IMR-90 (cell line): ENCODE data around the gene GGACT. TPM values are rescaled to one million over a fixed set of nuclear protein-coding genes. Genes with fewer than 3 reads are reported as not detected.

Experiments
- ATAC-seq: fragments of 200-7000 bp; cut with Tn5 transposase; 2 replicates; pipeline ENCODE4 v1.9.1; 2020; ENCODE audit warnings: low read depth, mild to moderate bottlenecking, moderate library complexity
- BruUV-seq: library from RNA; stranded (reverse); fragments of 400-500 nt; replicated peaks from 2 replicates; lab custom pipeline; 2021; lab: Mats Ljungman, UMichigan
- CTCF ChIA-PET: fragments of 300-600 bp; formaldehyde crosslinking; extraction: SDS; loops from one replicate; lab custom pipeline; 2021; ENCODE audit warnings: antibody characterized with exemption; lab: Yijun Ruan, JAX
- POLR2A ChIA-PET: fragments of 300-600 bp; sonication (Branson Sonifier 250); formaldehyde crosslinking; loops from one replicate; lab custom pipeline; 2022; ENCODE audit warnings: antibody characterized with exemption; ENCODE audit not compliant: unreplicated experiment; lab: Charles Lee
- DNase-seq: peaks from one replicate; pipeline ENCODE4 v3.0.0; 2013
- H2AFZ ChIP-seq: replicated peaks from 2 replicates; pipeline ENCODE3; 2013; ENCODE audit warnings: low read length, mild to moderate bottlenecking; ENCODE audit not compliant: poor library complexity
- H2AK5ac ChIP-seq: 2 replicates; pipeline ENCODE4 v1.6.1; 2013; ENCODE audit warnings: low read depth, low read length, inconsistent platforms
- H2AK9ac ChIP-seq: replicated peaks from 2 replicates; pipeline ENCODE3; 2013; ENCODE audit warnings: mild to moderate bottlenecking, low read depth, low read length, moderate library complexity; ENCODE audit not compliant: poor library complexity
- H2BK120ac ChIP-seq: 2 replicates; pipeline ENCODE4 v1.6.1; 2013; ENCODE audit warnings: low read depth, low read length, inconsistent platforms
- H2BK15ac ChIP-seq: 3 replicates; pipeline ENCODE4 v1.6.1; 2013; ENCODE audit warnings: low read depth, low read length, inconsistent platforms
- H2BK20ac ChIP-seq: 2 replicates; pipeline ENCODE4 v1.6.1; 2013; ENCODE audit warnings: low read depth, mild to moderate bottlenecking, inconsistent platforms, low read length, moderate library complexity
- H2BK5ac ChIP-seq: 2 replicates; pipeline ENCODE4 v1.6.1; 2013; ENCODE audit warnings: mild to moderate bottlenecking, low read depth, low read length, inconsistent platforms; ENCODE audit not compliant: poor library complexity, severe bottlenecking
- H3K14ac ChIP-seq: replicated peaks from 2 replicates; pipeline ENCODE4 v1.6.1; 2013; ENCODE audit warnings: low read depth, low read length, inconsistent platforms
- H3K18ac ChIP-seq: 2 replicates; pipeline ENCODE4 v1.6.1; 2013; ENCODE audit warnings: low read depth, low read length, control low read depth
- H3K23ac ChIP-seq: 2 replicates; pipeline ENCODE4 v1.6.1; 2013; ENCODE audit warnings: low read depth, low read length, inconsistent platforms
- H3K27ac ChIP-seq: 2 replicates; pipeline ENCODE4 v1.5.1; 2013; ENCODE audit warnings: mild to moderate bottlenecking, control low read depth, low read length; ENCODE audit not compliant: insufficient read depth
- H3K27me3 ChIP-seq: 2 replicates; pipeline ENCODE4 v1.6.1; 2013; ENCODE audit warnings: low read length; ENCODE audit not compliant: control insufficient read depth, insufficient read depth
- H3K36me3 ChIP-seq: 2 replicates; pipeline ENCODE4 v1.6.1; 2013; ENCODE audit warnings: low read length, mixed read lengths; ENCODE audit not compliant: control insufficient read depth, insufficient read depth
- H3K4ac ChIP-seq: 2 replicates; pipeline ENCODE4 v1.6.1; 2013; ENCODE audit warnings: low read depth, low read length, inconsistent platforms
- H3K4me1 ChIP-seq: 2 replicates; pipeline ENCODE4 v1.6.1; 2013; ENCODE audit warnings: low read length, mixed read lengths; ENCODE audit not compliant: control insufficient read depth, insufficient read depth
- H3K4me2 ChIP-seq: 2 replicates; pipeline ENCODE4 v1.6.1; 2013; ENCODE audit warnings: low read depth, mild to moderate bottlenecking, control low read depth, low read length, moderate library complexity
- H3K4me3 ChIP-seq: 2 replicates; pipeline ENCODE4 v1.5.1; 2013; ENCODE audit warnings: low read depth, mild to moderate bottlenecking, control low read depth, low read length, moderate library complexity; ENCODE audit not compliant: insufficient read depth
- H3K56ac ChIP-seq: 2 replicates; pipeline ENCODE4 v1.6.1; 2013; ENCODE audit warnings: low read length, inconsistent platforms; ENCODE audit not compliant: insufficient read depth; ENCODE audit errors: extremely low read depth
- H3K79me1 ChIP-seq, 2 experiments: 2 replicates each; pipeline ENCODE4 v1.6.1; 2013; ENCODE audit warnings: low read length in 2 of 2, inconsistent platforms in 1 of 2, low read depth in 1 of 2
- H3K9ac ChIP-seq: 2 replicates; pipeline ENCODE4 v1.6.1; 2013; ENCODE audit warnings: low read depth, low read length, control low read depth
- H3K9me1 ChIP-seq: 2 replicates; pipeline ENCODE4 v1.6.1; 2013; ENCODE audit warnings: low read length, inconsistent platforms; ENCODE audit not compliant: insufficient read depth
- H3K9me3 ChIP-seq: 2 replicates; pipeline ENCODE4 v1.6.1; 2013; ENCODE audit warnings: low read length; ENCODE audit not compliant: control insufficient read depth, insufficient read depth
- H4K20me1 ChIP-seq: 2 replicates; pipeline ENCODE4 v1.6.1; 2013; ENCODE audit warnings: low read length, inconsistent platforms; ENCODE audit not compliant: insufficient read depth
- H4K5ac ChIP-seq: 2 replicates; pipeline ENCODE4 v1.6.1; 2013; ENCODE audit warnings: mild to moderate bottlenecking, low read depth, low read length, control low read depth
- H4K8ac ChIP-seq, 2 experiments: 2 replicates each; pipeline ENCODE4 v1.6.1; 2013; ENCODE audit warnings: low read depth in 2 of 2, low read length in 2 of 2, control low read depth in 1 of 2, inconsistent platforms in 1 of 2
- H4K91ac ChIP-seq: 2 replicates; pipeline ENCODE4 v1.6.1; 2013; ENCODE audit warnings: low read depth, low read length, inconsistent platforms; ENCODE audit not compliant: insufficient read depth
- BHLHE40 ChIP-seq: fragments of 150-350 bp; IDR thresholded peaks from 2 replicates; pipeline ENCODE4 v1.6.1; 2016; ENCODE audit warnings: mild to moderate bottlenecking, low read depth, low read length
- CEBPB ChIP-seq: IDR thresholded peaks from 2 replicates; pipeline ENCODE4 v1.6.1; 2012; ENCODE audit warnings: low read depth, low read length, improper control_type of control experiment
- CHD1 ChIP-seq: IDR thresholded peaks from 2 replicates; pipeline ENCODE4 v1.6.1; 2012; ENCODE audit warnings: low read depth, low read length, improper control_type of control experiment
- ELK1 ChIP-seq: fragments of 150-350 bp; IDR thresholded peaks from 2 replicates; pipeline ENCODE4 v1.6.1; 2016; ENCODE audit warnings: low read depth, mild to moderate bottlenecking, low read length, moderate library complexity, borderline replicate concordance
- FOS ChIP-seq: fragments of 150-350 bp; IDR thresholded peaks from 2 replicates; pipeline ENCODE4 v1.6.1; 2016; ENCODE audit warnings: low read depth, low read length
- MAZ ChIP-seq: IDR thresholded peaks from 2 replicates; pipeline ENCODE4 v1.6.1; 2012; ENCODE audit warnings: low read depth, mild to moderate bottlenecking, low read length, improper control_type of control experiment, moderate library complexity, borderline replicate concordance
- MXI1 ChIP-seq: IDR thresholded peaks from 2 replicates; pipeline ENCODE4 v1.6.1; 2012; ENCODE audit warnings: low read depth, mild to moderate bottlenecking, low read length, moderate library complexity, borderline replicate concordance
- NFE2L2 ChIP-seq: fragments of 150-350 bp; IDR thresholded peaks from 2 replicates; pipeline ENCODE4 v1.6.1; 2016; ENCODE audit warnings: low read depth, mild to moderate bottlenecking, low read length
- POLR2A ChIP-seq: IDR thresholded peaks from 2 replicates; pipeline ENCODE4 v1.6.1; 2012; ENCODE audit warnings: mild to moderate bottlenecking, low read depth, low read length
- RAD21 ChIP-seq: IDR thresholded peaks from 2 replicates; pipeline ENCODE4 v1.6.1; 2012; ENCODE audit warnings: low read length, improper control_type of control experiment
- RCOR1 ChIP-seq: IDR thresholded peaks from 2 replicates; pipeline ENCODE4 v1.6.1; 2012; ENCODE audit warnings: mild to moderate bottlenecking, low read length, improper control_type of control experiment; ENCODE audit not compliant: insufficient replicate concordance
- RFX5 ChIP-seq: IDR thresholded peaks from 2 replicates; pipeline ENCODE4 v1.8.0; 2012; ENCODE audit warnings: low read depth, mild to moderate bottlenecking, low read length, moderate library complexity
- USF2 ChIP-seq: fragments of 150-350 bp; IDR thresholded peaks from 2 replicates; pipeline ENCODE4 v1.6.1; 2017; ENCODE audit warnings: mild to moderate bottlenecking, antibody characterized with exemption, low read length, low read depth
- WGBS, 2 experiments: methylation state at CpG; one replicate each; pipeline versions ENCODE4 v1.1.5 to v1.1.7; 2013; ENCODE audit warnings: missing lambda C conversion rate in 2 of 2; ENCODE audit not compliant: insufficient read length in 1 of 2; ENCODE audit errors: extremely low coverage in 2 of 2; 5-methylcytosine and 5-hydroxymethylcytosine counted together
- dilution Hi-C: fragments of 300-500 bp; cut with HindIII; formaldehyde crosslinking; loops from one replicate; pipeline ENCODE4 v1.14.3; 2018; ENCODE audit warnings: low sequenced_read_pairs; ENCODE audit not compliant: unreplicated experiment
- in situ Hi-C: fragments of 300-500 bp; cut with MboI; formaldehyde crosslinking; loops from 3 replicates; pipeline ENCODE4 v1.14.3; 2019; ENCODE audit warnings: low sequenced_read_pairs, inconsistent platforms, mixed read lengths
- intact Hi-C: fragments of 100-400 bp; cut with micrococcal nuclease; formaldehyde crosslinking; loops from 2 replicates; pipeline ENCODE4 v1.10.0; 2022
- polyA plus RNA-seq, 3 experiments: library from polyadenylated mRNA; depleted of rRNA; stranded (reverse); fragments of >200 nt; gene quantifications; 2 replicates each; pipeline ENCODE4 v1.2.3, GENCODE V29; 2012; ENCODE audit warnings: low replicate concordance in 1 of 3
- total RNA-seq: library from RNA; depleted of rRNA; stranded (reverse); fragments of >200 nt; gene quantifications from 2 replicates; pipeline ENCODE4 v1.2.3, GENCODE V29; 2012

The GGACT gene
- total and polyA plus RNA-seq, 2 of the 4 experiments (the other 2 are of a cell fraction): 2.0 to 2.6 TPM

- no peak overlapping the region for H4K91ac ChIP-seq
- no peak for TF ChIP-seq CEBPB
- TF ChIP-seq MAZ: no peak
- TF ChIP-seq MXI1: no peak
- TF ChIP-seq RFX5: no peak
- no peak for TF ChIP-seq ELK1
- TF ChIP-seq NFE2L2: no peak
- TF ChIP-seq RCOR1: no peak
- TF ChIP-seq BHLHE40: no peak
- TF ChIP-seq RAD21: no peak
- TF ChIP-seq CHD1: no peak
- no peak for TF ChIP-seq POLR2A
- TF ChIP-seq FOS: no peak
- no peak for TF ChIP-seq USF2
- no peak overlapping the region for H4K5ac ChIP-seq
- H3K56ac ChIP-seq: no peak overlapping the region
- ATAC-seq (peak; percentile 83), DNase-seq (no peak)
- no peak overlapping the region for H2AFZ ChIP-seq
- no peak overlapping the region for H2BK120ac ChIP-seq
- no peaks in the 10 kb centered on the region for H3K36me3 ChIP-seq
- in situ Hi-C loops: no loop called here
- H2BK15ac ChIP-seq: no peak overlapping the region
- no peaks in the 10 kb centered on the region for H3K79me1 ChIP-seq
- POLR2A ChIA-PET: no interaction called here
- H3K4me3 ChIP-seq: no peak overlapping the region
- H3K18ac ChIP-seq: no peak overlapping the region
- no peak overlapping the region for H3K4me2 ChIP-seq
- intact Hi-C loops: no loop called here
- no peaks in the 10 kb centered on the region; the same call in 1 of the 2 replicates for H3K27me3 ChIP-seq
- dilution Hi-C loops: no loop called here
- no peak overlapping the region for H2BK5ac ChIP-seq
- no peak overlapping the region for H3K23ac ChIP-seq
- no peak overlapping the region for H2AK5ac ChIP-seq
- BruUV-seq: no TSS peak
- H3K4ac ChIP-seq: no peak overlapping the region
- no peak overlapping the region for H3K14ac ChIP-seq
- no peak overlapping the region for H2BK20ac ChIP-seq
- peaks cover 4% of the 10 kb centered on the region; the same call in 1 of the 2 replicates for H3K4me1 ChIP-seq
- no peak overlapping the region for H4K8ac ChIP-seq
- no peak overlapping the region for H3K27ac ChIP-seq
- H3K9me1 ChIP-seq: no peaks in the 10 kb centered on the region
- H3K9ac ChIP-seq: no peak overlapping the region
- CTCF ChIA-PET: interaction anchor here (1.1 to 1.3 kb wide), 2 partner anchors 11 to 13 kb away, joined by 3 to 4 read pairs; no protein-coding TSS in a partner anchor
- H4K20me1 ChIP-seq: no peaks in the 10 kb centered on the region
- H2AK9ac ChIP-seq: no peak overlapping the region
- no CpG with 5 or more reads among the region's 2 CpGs for WGBS, 2 experiments
- no peaks in the 10 kb centered on the region for H3K9me3 ChIP-seq
Measured at GRCh38 chr13:100561158-100561499, 27.5 kb downstream of the GGACT start.
